ENCODE measurements around the gene VSTM1. TPM values are rescaled to one million over a fixed set of nuclear protein-coding genes. Genes with fewer than 3 reads are reported as not detected.
A peak's percentile ranks its signal among the peaks of the same experiment; 100 is the strongest.

Gene VSTM1
- total RNA-seq, 1 experiment from 2014 or later = not detected

GRCh38 chr19:54011507-54012211 lies 52.0 kb downstream of the VSTM1 start:
- no peak for DNase-seq (ENCODE audit: low spot score)

- no peak for DNase-seq (ENCODE audit: low spot score)
Observed at GRCh38 chr19:54010474-54010873, 53.2 kb downstream of the VSTM1 start.

- DNase-seq (ENCODE audit: low spot score) = no peak
Observed at GRCh38 chr19:54009440-54009839, 54.3 kb downstream of the VSTM1 start.

- peak; percentile 52 for DNase-seq (ENCODE audit: low spot score)
Observed at GRCh38 chr19:54002495-54003315, 61.0 kb downstream of the VSTM1 start.

GRCh38 chr19:54001496-54001895 lies 62.2 kb downstream of the VSTM1 start:
- no peak for DNase-seq (ENCODE audit: low spot score)

- no peak for DNase-seq (ENCODE audit: low spot score)
Observed at GRCh38 chr19:53999694-54000093, 64.0 kb downstream of the VSTM1 start.

- no peak for DNase-seq (ENCODE audit: low spot score)
Observed at GRCh38 chr19:53998223-53998622, 65.5 kb downstream of the VSTM1 start.

GRCh38 chr19:53994811-53995210 lies 68.9 kb downstream of the VSTM1 start:
- no peak for DNase-seq (ENCODE audit: low spot score)

- no peak for DNase-seq (ENCODE audit: low spot score)
Observed at GRCh38 chr19:53993448-53993847, 70.2 kb downstream of the VSTM1 start.

- DNase-seq (ENCODE audit: low spot score) = no peak
Observed at GRCh38 chr19:53992815-53993214, 70.9 kb downstream of the VSTM1 start.

GRCh38 chr19:53992211-53992610 lies 71.5 kb downstream of the VSTM1 start:
- DNase-seq (ENCODE audit: low spot score) = no peak

GRCh38 chr19:53991224-53992113 lies 72.2 kb downstream of the VSTM1 start, which contains the start of gene CACNG6:
CACNG6 (plus strand) TSS chr19:53991637; CDS start chr19:53992878, 1,241 bp downstream.
- peak; percentile 61 for DNase-seq (ENCODE audit: low spot score)

Other genes with a start within 250 kb of the VSTM1 start
- gene NLRP12, start 239.6 kb downstream of the VSTM1 start, total RNA-seq (2014; rRNA removed; shearing (Covaris generic)) = not detected in 2 replicates
- 34.9 and 49.7 TPM in 2 replicates for gene MYADM, start 196.0 kb downstream of the VSTM1 start, total RNA-seq (2014; rRNA removed; shearing (Covaris generic))
- gene PRKCG, start 181.7 kb downstream of the VSTM1 start, total RNA-seq (2014; rRNA removed; shearing (Covaris generic)) = 2.2 TPM in 1 of 2 replicates, not detected in the other
- 0.07 TPM in 1 of 2 replicates, not detected in the other for gene CACNG7, start 154.6 kb downstream of the VSTM1 start, total RNA-seq (2014; rRNA removed; shearing (Covaris generic))
- 0.43 and 0.72 TPM in 2 replicates for gene CACNG8, start 101.0 kb downstream of the VSTM1 start, total RNA-seq (2014; rRNA removed; shearing (Covaris generic))
- gene CACNG6, start 72.3 kb downstream of the VSTM1 start, total RNA-seq (2014; rRNA removed; shearing (Covaris generic)) = 6.3 and 7.5 TPM in 2 replicates
- not detected in 2 replicates for gene TARM1, start 17.5 kb upstream of the VSTM1 start, total RNA-seq (2014; rRNA removed; shearing (Covaris generic))
- 0.41 TPM in 1 of 2 replicates, not detected in the other for gene OSCAR, start 36.9 kb upstream of the VSTM1 start, total RNA-seq (2014; rRNA removed; shearing (Covaris generic))
- gene NDUFA3, start 39.0 kb upstream of the VSTM1 start, total RNA-seq (2014; rRNA removed; shearing (Covaris generic)) = 79.7 and 156 TPM in 2 replicates
- 49.9 and 53.8 TPM in 2 replicates for gene TFPT, start 51.8 kb upstream of the VSTM1 start, total RNA-seq (2014; rRNA removed; shearing (Covaris generic))
- gene PRPF31, start 51.9 kb upstream of the VSTM1 start, total RNA-seq (2014; rRNA removed; shearing (Covaris generic)) = 135 and 162 TPM in 2 replicates
- gene CNOT3, start 73.9 kb upstream of the VSTM1 start, total RNA-seq (2014; rRNA removed; shearing (Covaris generic)) = 21.1 and 25.5 TPM in 2 replicates
- 18.7 and 21.1 TPM in 2 replicates for gene LENG1, start 95.8 kb upstream of the VSTM1 start, total RNA-seq (2014; rRNA removed; shearing (Covaris generic))
- gene TMC4, start 109.3 kb upstream of the VSTM1 start, total RNA-seq (2014; rRNA removed; shearing (Covaris generic)) = not detected in 2 replicates
- gene MBOAT7, start 125.7 kb upstream of the VSTM1 start, total RNA-seq (2014; rRNA removed; shearing (Covaris generic)) = 405 and 408 TPM in 2 replicates
- 222 and 277 TPM in 2 replicates for gene TSEN34, start 127.4 kb upstream of the VSTM1 start, total RNA-seq (2014; rRNA removed; shearing (Covaris generic))
- gene RPS9, start 137.0 kb upstream of the VSTM1 start, total RNA-seq (2014; rRNA removed; shearing (Covaris generic)) = 1,527 and 1,817 TPM in 2 replicates
- not detected in 2 replicates for gene LILRB3, start 159.1 kb upstream of the VSTM1 start, total RNA-seq (2014; rRNA removed; shearing (Covaris generic))
- not detected in 2 replicates for gene LILRA6, start 178.9 kb upstream of the VSTM1 start, total RNA-seq (2014; rRNA removed; shearing (Covaris generic))
- gene LILRB5, start 193.4 kb upstream of the VSTM1 start, total RNA-seq (2014; rRNA removed; shearing (Covaris generic)) = not detected in 2 replicates
- gene LILRB2, start 217.2 kb upstream of the VSTM1 start, total RNA-seq (2014; rRNA removed; shearing (Covaris generic)) = not detected in 2 replicates
- not detected in 2 replicates for gene LILRA5, start 249.3 kb upstream of the VSTM1 start, total RNA-seq (2014; rRNA removed; shearing (Covaris generic))

Measured in A172 (cell line).